Breast epithelium (tissue), 4 donors: Measurements from ENCODE around the gene DIS3L2. TPM values are rescaled to one million over a fixed set of nuclear protein-coding genes. Genes with fewer than 3 reads are reported as not detected.

ENCODE experiments used
- DNase-seq, 2 donors: peaks; one replicate each; pipeline ENCODE4 v3.0.0-alpha.2; 2019; ENCODE audit warnings: low spot score in 2 of 2
- H3K27ac ChIP-seq, 2 donors: fragments of 200-600 bp; sonication (generic) in 1 of 2; one replicate each; pipeline ENCODE4 v1.5.1; 2016 to 2019; ENCODE audit warnings: mild to moderate bottlenecking in 1 of 2
- H3K27me3 ChIP-seq, 2 donors: fragments of 200-600 bp; sonication (generic) in 1 of 2; one replicate each; pipeline versions ENCODE4 v1.5.1 to v1.6.0; 2017 to 2019; ENCODE audit warnings: control low read depth in 1 of 2, mild to moderate bottlenecking in 1 of 2
- H3K36me3 ChIP-seq: fragments of 200-600 bp; one replicate; pipeline ENCODE4 v1.5.1; 2019
- H3K4me1 ChIP-seq, 2 donors: fragments of 200-600 bp; sonication (generic); one replicate each; pipeline ENCODE4 v1.5.1; 2016 to 2019; ENCODE audit warnings: control low read depth in 1 of 2
- H3K4me3 ChIP-seq, 3 donors: fragments of 200-600 bp; sonication (generic); 1 replicate in 2 of 3; 2 replicates in 1 of 3; pipeline ENCODE4 v1.5.1; 2016 to 2019; ENCODE audit warnings: mild to moderate bottlenecking in 3 of 3, moderate library complexity in 2 of 3
- H3K9me3 ChIP-seq, 2 donors: fragments of 200-600 bp; sonication (generic) in 1 of 2; one replicate each; pipeline ENCODE4 v1.5.1; 2016 to 2019; ENCODE audit warnings: control low read depth in 1 of 2
- POLR2A ChIP-seq: fragments of 450-650 bp; IDR thresholded peaks from one replicate; pipeline ENCODE4 v1.6.1; 2016; ENCODE audit warnings: antibody characterized with exemption, mild to moderate bottlenecking, moderate library complexity
- POLR2AphosphoS5 ChIP-seq, 3 donors: sonication (generic); formaldehyde crosslinking; IDR thresholded peaks; one replicate each; pipeline ENCODE4 v1.6.1; 2017; ENCODE audit warnings: antibody characterized with exemption in 3 of 3
- intact Hi-C: fragments of 100-400 bp; cut with DNase I; formaldehyde crosslinking; loops from one replicate; pipeline ENCODE4 v1.15.1; 2023; ENCODE audit warnings: low total_unique reads
- total RNA-seq, 3 donors: library from RNA; depleted of rRNA; stranded (reverse); fragments of >200 nt; gene quantifications; one replicate each; pipeline ENCODE4 v1.1.0, GENCODE V29; 2016
- TF ChIP-seq, protein P1 (sequence below), 3 donors: fragments of 450-650 bp; IDR thresholded peaks; one replicate each; pipeline ENCODE4 v1.5.1; 2016 to 2017; ENCODE audit warnings: antibody characterized with exemption in 3 of 3, mild to moderate bottlenecking in 3 of 3, moderate library complexity in 3 of 3

DIS3L2 gene
- total RNA-seq, 3 donors from 2014 or later = 19.2 to 38.9 (median 33.4) TPM

DNA sequence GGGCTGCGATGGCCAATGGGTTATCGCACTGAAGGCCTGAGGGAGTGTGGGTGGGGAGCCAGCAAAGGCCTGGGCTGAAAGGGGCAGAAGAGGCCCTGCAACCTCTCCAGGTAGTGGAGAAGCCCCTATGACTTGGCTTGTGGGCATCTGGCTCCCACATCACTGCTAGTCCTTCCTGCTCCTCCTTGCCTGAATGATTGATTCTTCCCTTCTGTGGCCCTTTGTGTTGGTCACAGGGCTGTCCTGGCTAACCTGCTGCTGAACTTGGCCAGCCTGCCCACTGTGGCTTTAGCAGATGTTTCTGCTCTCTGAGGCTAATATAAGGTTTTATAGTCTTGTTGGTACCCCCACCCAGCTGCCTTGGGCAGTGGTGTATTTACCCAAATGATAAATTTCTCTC is 280.8 kb downstream of the DIS3L2 start:
- no peak for DNase-seq

DNA sequence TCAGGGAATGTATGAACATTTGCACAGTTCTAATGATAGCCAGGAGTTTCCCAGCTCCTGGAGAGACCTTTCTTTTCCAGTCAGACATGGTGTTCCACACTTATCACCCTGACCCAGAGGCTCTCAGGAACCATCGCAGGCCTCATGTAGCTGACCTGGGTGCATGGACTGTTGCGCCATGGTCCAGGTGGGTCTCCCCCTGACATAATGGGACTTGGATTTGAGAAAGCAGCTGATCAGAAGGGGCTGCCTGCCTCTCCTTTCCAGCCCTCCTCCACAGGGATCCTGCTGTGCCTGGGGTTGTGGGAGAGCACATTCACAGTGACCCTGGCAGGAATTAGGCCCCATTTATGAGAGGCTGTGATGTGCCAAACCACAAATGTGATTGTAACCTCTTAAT is 283.6 kb downstream of the DIS3L2 start:
- Histone ChIP-seq H3K9me3 (no peaks in the 10 kb centered on the region), H3K36me3 (no peaks in the 10 kb centered on the region), H3K4me1 (no peaks in the 10 kb centered on the region), H3K4me3 (no peak overlapping the region), H3K27me3 (no peaks in the 10 kb centered on the region), H3K27ac (no peak overlapping the region)
- TF ChIP-seq POLR2A = no peak
- TF ChIP-seq POLR2AphosphoS5 (IDR thresholded peaks at IDR 0.05) = no peak
- TF ChIP-seq, protein P1, sequence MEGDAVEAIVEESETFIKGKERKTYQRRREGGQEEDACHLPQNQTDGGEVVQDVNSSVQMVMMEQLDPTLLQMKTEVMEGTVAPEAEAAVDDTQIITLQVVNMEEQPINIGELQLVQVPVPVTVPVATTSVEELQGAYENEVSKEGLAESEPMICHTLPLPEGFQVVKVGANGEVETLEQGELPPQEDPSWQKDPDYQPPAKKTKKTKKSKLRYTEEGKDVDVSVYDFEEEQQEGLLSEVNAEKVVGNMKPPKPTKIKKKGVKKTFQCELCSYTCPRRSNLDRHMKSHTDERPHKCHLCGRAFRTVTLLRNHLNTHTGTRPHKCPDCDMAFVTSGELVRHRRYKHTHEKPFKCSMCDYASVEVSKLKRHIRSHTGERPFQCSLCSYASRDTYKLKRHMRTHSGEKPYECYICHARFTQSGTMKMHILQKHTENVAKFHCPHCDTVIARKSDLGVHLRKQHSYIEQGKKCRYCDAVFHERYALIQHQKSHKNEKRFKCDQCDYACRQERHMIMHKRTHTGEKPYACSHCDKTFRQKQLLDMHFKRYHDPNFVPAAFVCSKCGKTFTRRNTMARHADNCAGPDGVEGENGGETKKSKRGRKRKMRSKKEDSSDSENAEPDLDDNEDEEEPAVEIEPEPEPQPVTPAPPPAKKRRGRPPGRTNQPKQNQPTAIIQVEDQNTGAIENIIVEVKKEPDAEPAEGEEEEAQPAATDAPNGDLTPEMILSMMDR (IDR thresholded peaks at IDR 0.05) = no peak
- intact Hi-C loops = no loop called here
- DNase-seq = no peak

More for the DNA sequence above, 280.8 kb downstream of the DIS3L2 start:
- H3K4me3 ChIP-seq = no peak overlapping the region
- H3K9me3 ChIP-seq = no peaks in the 10 kb centered on the region
- H3K36me3 ChIP-seq = no peaks in the 10 kb centered on the region
- H3K4me1 ChIP-seq = no peaks in the 10 kb centered on the region
- TF ChIP-seq, protein P1 (IDR thresholded peaks at IDR 0.05) = no peak
- no peak for TF ChIP-seq POLR2A
- no peak overlapping the region for H3K27ac ChIP-seq
- H3K27me3 ChIP-seq = no peaks in the 10 kb centered on the region
- intact Hi-C loops = no loop called here

DNA sequence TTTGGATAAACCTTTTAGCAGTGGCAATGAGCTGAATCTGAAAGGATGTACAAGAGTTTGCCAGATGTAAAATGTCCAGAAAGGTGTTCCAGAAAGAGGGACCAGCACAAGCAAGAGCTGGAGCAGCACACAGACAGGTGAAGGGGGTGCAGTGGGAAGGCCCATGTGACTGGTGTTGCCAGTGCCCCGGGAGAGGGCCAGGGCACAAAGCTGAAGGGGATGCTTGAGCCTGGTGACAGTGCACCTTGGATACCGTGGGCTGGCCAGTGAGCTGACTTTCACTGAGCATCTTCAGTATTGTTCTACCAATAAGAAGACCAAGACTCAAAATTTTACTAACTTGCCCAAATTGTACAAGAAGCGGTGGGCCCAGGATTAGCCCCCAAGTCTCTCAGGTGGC is 284.7 kb downstream of the DIS3L2 start:
- Histone ChIP-seq H3K27me3 (no peaks in the 10 kb centered on the region), H3K4me3 (no peak overlapping the region), H3K4me1 (no peaks in the 10 kb centered on the region), H3K36me3 (no peaks in the 10 kb centered on the region), H3K9me3 (no peaks in the 10 kb centered on the region), H3K27ac (no peak overlapping the region)
- TF ChIP-seq, protein P1 (IDR thresholded peaks at IDR 0.05) = no peak
- TF ChIP-seq POLR2AphosphoS5 (IDR thresholded peaks at IDR 0.05) = no peak
- no peak for TF ChIP-seq POLR2A
- intact Hi-C loops = no loop called here
- DNase-seq = no peak

DNA sequence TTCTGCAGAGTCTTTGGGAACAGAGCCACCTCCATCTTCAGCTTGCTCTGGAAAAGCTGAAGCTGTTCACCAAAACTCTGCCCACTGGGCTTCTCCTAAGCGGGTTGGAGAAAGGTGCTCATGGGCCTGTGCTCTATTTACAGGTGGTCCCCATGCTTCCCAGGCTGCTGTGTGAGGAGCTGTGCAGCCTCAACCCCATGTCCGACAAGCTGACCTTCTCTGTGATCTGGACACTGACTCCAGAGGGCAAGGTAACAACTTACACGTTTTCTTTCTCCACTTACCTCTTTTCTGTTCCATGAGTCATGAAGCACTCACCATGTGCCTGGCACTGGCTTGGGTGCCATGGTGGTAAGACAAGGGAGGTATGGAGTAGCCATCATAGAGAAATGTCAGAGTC is 287.6 kb downstream of the DIS3L2 start:
- Histone ChIP-seq H3K4me1 (no peaks in the 10 kb centered on the region), H3K27ac (no peak overlapping the region), H3K4me3 (no peak overlapping the region), H3K9me3 (no peaks in the 10 kb centered on the region), H3K36me3 (no peaks in the 10 kb centered on the region), H3K27me3 (no peaks in the 10 kb centered on the region)
- TF ChIP-seq POLR2A (no peak), POLR2AphosphoS5 (IDR thresholded peaks at IDR 0.05) (no peak)
- TF ChIP-seq, protein P1 (IDR thresholded peaks at IDR 0.05) = no peak
- no peak for DNase-seq
- intact Hi-C loops = no loop called here

DNA sequence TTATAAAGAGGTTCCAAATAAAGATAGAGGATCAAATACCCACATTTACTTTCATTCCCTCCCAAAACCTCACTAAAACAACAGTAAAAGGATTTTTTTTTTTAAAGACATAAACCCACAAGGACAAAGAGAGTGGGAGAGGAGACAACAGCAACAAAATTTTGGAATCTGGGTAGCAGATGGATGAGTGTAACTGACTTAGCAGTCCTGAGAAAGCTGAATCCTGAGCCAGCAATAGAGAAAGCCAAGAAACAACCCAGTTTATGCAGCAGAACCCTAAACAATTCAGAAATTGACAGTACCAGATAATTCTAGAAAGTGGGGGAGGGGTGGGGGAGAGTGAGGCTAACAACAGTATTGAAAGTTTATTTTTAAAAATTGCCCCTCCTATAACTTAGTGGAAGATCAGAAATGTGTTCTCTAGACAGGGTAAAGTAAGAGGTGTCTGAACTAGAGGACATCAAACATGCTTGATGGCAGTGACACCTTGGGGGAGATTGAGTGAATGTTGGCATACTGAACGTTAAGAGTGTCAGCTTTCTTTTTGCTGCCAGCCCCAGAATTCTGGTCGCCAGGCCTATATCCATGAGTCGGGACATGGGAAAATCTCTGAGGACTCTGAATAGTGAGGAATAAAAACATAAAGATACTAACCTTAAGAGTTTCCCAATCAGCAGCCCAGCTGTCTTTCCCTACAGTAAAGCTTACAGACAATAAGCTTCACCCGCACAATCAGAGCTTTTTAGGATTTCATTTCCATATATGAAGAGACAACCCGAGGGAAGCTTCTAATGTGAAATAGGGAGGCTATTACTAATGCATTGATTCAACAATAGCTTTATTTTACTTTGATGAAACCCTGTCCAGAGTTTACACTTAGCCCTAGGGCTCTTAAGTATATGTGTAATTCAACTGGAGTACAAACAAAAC is 289.0 kb downstream of the DIS3L2 start:
- Histone ChIP-seq H3K27ac (no peak overlapping the region), H3K27me3 (no peaks in the 10 kb centered on the region), H3K36me3 (no peaks in the 10 kb centered on the region), H3K4me1 (no peaks in the 10 kb centered on the region), H3K9me3 (no peaks in the 10 kb centered on the region), H3K4me3 (no peak overlapping the region)
- no peak for TF ChIP-seq POLR2A
- TF ChIP-seq, protein P1 (IDR thresholded peaks at IDR 0.05) = no peak
- intact Hi-C loops = no loop called here
- no peak for DNase-seq
